Gastrocnemius medialis (tissue), 4 donors: ENCODE measurements around the gene CENPE. TPM values are rescaled to one million over a fixed set of nuclear protein-coding genes. Genes with fewer than 3 reads are reported as not detected.

ENCODE experiments used
- ATAC-seq, 2 donors: fragments of 150-250 bp; one replicate each; pipeline ENCODE4 v1.9.1; 2016
- DNase-seq, 2 donors: peaks; one replicate each; pipeline ENCODE4 v3.0.0-alpha.2; 2019
- H3K27ac ChIP-seq, 4 donors: fragments of 200-600 bp; sonication (generic); 1 replicate in 1 of 4; 2 replicates in 3 of 4; pipeline ENCODE4 v1.5.1; 2016 to 2018; ENCODE audit warnings: mild to moderate bottlenecking in 2 of 4, moderate library complexity in 1 of 4
- H3K27me3 ChIP-seq, 3 donors: fragments of 200-600 bp; sonication (generic) in 2 of 3; 1 replicate in 1 of 3; 2 replicates in 2 of 3; pipeline versions ENCODE4 v1.5.1 to v1.6.0; 2016 to 2019; ENCODE audit warnings: mild to moderate bottlenecking in 1 of 3, moderate library complexity in 1 of 3
- H3K36me3 ChIP-seq, 2 donors: fragments of 200-600 bp; sonication (generic) in 1 of 2; one replicate each; pipeline ENCODE4 v1.5.1; 2017 to 2018
- H3K4me1 ChIP-seq, 2 donors: fragments of 200-600 bp; sonication (generic) in 1 of 2; one replicate each; pipeline ENCODE4 v1.5.1; 2016 to 2017; ENCODE audit warnings: mild to moderate bottlenecking in 2 of 2
- H3K4me3 ChIP-seq, 4 donors: fragments of 200-600 bp; sonication (generic) in 3 of 4; 1 replicate in 1 of 4; 2 replicates in 3 of 4; pipeline ENCODE4 v1.5.1; 2016 to 2019; ENCODE audit warnings: mild to moderate bottlenecking in 2 of 4
- H3K9me3 ChIP-seq, 3 donors: fragments of 200-600 bp; sonication (generic) in 2 of 3; 1 replicate in 1 of 3; 2 replicates in 2 of 3; pipeline ENCODE4 v1.5.1; 2016 to 2019
- POLR2A ChIP-seq, 2 donors: fragments of 450-650 bp; IDR thresholded peaks; one replicate each; pipeline ENCODE4 v1.6.1; 2017; ENCODE audit warnings: antibody characterized with exemption in 2 of 2, mild to moderate bottlenecking in 2 of 2, moderate library complexity in 2 of 2
- in situ Hi-C, 4 donors: fragments of 200-750 bp; cut with MboI; loops; one replicate each; pipeline versions ENCODE4 v1.15.0 to v1.8.0; 2017; ENCODE audit warnings: low sequenced_read_pairs in 4 of 4
- intact Hi-C: fragments of 100-400 bp; cut with DNase I; formaldehyde crosslinking; loops from one replicate; pipeline ENCODE4 v1.15.1; 2023; ENCODE audit warnings: low total_unique reads
- total RNA-seq, 4 donors: library from RNA; depleted of rRNA; stranded (reverse); fragments of >200 nt; gene quantifications; one replicate each; pipeline versions ENCODE4 v1.1.0 to v1.2.3, GENCODE V29; 2016
- TF ChIP-seq, protein P1 (sequence below), 5 experiments: fragments of 450-650 bp in 3 of 5; fragments of 200-600 bp in 2 of 5; sonication (generic) in 2 of 5; IDR thresholded peaks in 4 of 5; conservative IDR thresholded peaks in 1 of 5; 1 replicate in 4 of 5; 2 replicates in 1 of 5; pipeline ENCODE4 v1.5.1; 2016 to 2019; ENCODE audit warnings: antibody characterized with exemption in 5 of 5, mild to moderate bottlenecking in 3 of 5, moderate library complexity in 3 of 5

The CENPE gene
- total RNA-seq, 4 donors from 2014 or later: 0.15 to 0.63 (median 0.18) TPM

DNA sequence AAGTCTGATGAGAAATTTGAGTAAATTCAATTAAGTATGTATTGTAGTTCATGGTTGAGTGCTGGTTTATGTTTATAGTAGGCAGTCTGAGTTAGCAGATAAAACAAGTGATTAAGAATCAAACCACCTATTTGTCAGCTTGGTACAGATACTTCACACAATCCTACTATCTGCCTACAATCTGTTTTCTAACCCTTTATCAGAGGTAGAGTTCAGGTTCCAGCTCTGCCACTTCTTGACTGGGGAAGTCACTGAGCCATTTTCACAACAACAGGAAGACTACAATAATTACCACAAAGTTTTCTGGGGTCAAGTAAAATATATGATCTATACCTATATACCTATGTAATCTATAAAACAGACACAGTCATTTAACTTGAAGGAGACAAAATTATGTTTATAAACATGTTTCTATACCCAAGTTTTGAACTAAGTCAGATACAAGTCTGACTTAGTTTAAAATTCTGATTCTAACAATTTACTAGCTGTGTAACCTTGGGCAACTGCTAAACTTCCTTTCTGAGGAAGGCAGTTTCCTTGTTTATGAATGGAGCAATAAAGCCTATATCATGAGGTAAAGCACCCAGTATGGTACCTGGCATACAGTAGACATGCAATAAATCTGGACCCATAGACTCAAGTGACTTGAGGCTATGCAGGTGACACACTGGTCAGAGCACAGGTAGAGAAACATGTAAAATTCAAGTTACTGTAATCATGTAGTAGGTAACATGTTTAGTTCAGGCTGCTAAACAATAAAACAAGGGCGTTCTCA, 61.3 kb downstream of the CENPE start:
- intact Hi-C loops: no loop called here
- ATAC-seq (no peak), DNase-seq (no peak)
- Histone ChIP-seq H3K4me1 (no peaks in the 10 kb centered on the region), H3K4me3 (no peak overlapping the region), H3K27me3 (no peaks in the 10 kb centered on the region), H3K36me3 (no peaks in the 10 kb centered on the region), H3K9me3 (no peaks in the 10 kb centered on the region), H3K27ac (no peak overlapping the region)
- in situ Hi-C loops: no loop called here
- no peak for TF ChIP-seq POLR2A (IDR thresholded peaks at IDR 0.05)
- TF ChIP-seq, protein P1, sequence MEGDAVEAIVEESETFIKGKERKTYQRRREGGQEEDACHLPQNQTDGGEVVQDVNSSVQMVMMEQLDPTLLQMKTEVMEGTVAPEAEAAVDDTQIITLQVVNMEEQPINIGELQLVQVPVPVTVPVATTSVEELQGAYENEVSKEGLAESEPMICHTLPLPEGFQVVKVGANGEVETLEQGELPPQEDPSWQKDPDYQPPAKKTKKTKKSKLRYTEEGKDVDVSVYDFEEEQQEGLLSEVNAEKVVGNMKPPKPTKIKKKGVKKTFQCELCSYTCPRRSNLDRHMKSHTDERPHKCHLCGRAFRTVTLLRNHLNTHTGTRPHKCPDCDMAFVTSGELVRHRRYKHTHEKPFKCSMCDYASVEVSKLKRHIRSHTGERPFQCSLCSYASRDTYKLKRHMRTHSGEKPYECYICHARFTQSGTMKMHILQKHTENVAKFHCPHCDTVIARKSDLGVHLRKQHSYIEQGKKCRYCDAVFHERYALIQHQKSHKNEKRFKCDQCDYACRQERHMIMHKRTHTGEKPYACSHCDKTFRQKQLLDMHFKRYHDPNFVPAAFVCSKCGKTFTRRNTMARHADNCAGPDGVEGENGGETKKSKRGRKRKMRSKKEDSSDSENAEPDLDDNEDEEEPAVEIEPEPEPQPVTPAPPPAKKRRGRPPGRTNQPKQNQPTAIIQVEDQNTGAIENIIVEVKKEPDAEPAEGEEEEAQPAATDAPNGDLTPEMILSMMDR (IDR thresholded peaks at IDR 0.05 in 4 of 5, conservative IDR thresholded peaks at IDR 0.05 in 1 of 5): no peak

DNA sequence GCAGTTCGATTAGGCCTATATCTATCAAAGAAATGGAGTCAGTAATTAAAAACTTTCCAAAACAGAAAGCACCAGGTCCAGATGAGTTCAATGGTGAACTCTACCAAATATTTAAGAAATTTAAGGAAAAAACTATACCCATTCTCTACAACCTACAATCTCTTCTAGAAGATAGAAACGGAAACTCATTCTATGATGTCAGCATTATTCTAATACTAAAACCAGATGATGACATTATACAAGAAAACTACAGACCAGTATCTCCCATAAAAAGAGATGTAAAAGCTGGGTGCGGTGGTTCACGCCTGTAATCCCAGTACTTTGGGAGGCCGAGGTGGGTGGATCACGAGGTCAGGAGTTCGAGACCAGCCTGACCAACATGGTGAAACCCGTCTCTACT, 69.0 kb downstream of the CENPE start:
- intact Hi-C loops: no loop called here
- no peak for TF ChIP-seq POLR2A (IDR thresholded peaks at IDR 0.05)
- TF ChIP-seq, protein P1 (IDR thresholded peaks at IDR 0.05 in 4 of 5, conservative IDR thresholded peaks at IDR 0.05 in 1 of 5): no peak
- DNase-seq (no peak), ATAC-seq (no peak)
- Histone ChIP-seq H3K27me3 (no peaks in the 10 kb centered on the region), H3K4me1 (no peaks in the 10 kb centered on the region), H3K4me3 (no peak overlapping the region), H3K36me3 (no peaks in the 10 kb centered on the region), H3K27ac (no peak overlapping the region), H3K9me3 (no peaks in the 10 kb centered on the region)
- in situ Hi-C loops: no loop called here

DNA sequence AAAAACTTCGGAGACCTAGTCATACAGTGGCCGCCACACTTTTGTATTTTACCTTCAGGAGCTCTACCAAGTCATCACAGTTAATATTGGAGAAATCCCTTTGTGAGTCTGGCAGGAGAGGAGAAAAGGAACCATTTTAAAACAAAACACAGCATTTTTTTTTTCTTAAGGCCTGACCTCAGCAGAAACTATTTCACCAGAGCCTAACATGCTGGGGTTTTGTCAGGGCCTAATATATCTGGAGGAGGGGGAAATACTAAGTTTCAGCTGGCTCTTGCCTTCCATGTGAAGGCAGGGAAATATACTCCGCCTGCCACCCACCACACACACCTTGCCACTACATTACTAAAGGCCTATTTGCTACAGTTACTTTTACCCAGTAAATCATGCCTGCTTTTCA, 72.0 kb downstream of the CENPE start:
- Histone ChIP-seq H3K27me3 (no peaks in the 10 kb centered on the region), H3K4me1 (no peaks in the 10 kb centered on the region), H3K27ac (no peak overlapping the region), H3K4me3 (no peak overlapping the region), H3K9me3 (no peaks in the 10 kb centered on the region), H3K36me3 (no peaks in the 10 kb centered on the region)
- in situ Hi-C loops: no loop called here
- intact Hi-C loops: no loop called here
- no peak for TF ChIP-seq POLR2A (IDR thresholded peaks at IDR 0.05)
- TF ChIP-seq, protein P1 (IDR thresholded peaks at IDR 0.05 in 4 of 5, conservative IDR thresholded peaks at IDR 0.05 in 1 of 5): no peak
- ATAC-seq (no peak), DNase-seq (no peak)

DNA sequence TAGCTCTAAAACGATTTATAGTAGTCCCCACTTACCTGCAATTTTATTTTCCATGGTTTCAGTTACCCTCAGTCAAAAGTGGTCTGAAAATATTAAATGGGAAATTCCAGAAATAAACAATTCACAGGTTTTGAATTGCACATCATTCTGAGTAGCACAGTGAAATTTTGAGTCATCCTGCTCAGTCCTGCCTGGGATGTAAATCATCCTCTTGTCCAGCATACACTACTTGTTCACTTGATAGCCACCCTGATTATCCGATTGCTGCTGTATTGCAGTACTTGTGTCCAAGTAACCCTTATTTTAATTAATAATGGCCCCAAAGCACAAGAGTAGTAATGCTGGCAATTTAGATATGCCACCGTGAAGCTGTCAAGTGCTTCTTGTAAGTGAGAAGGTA, 75.0 kb downstream of the CENPE start:
- Histone ChIP-seq H3K27ac (no peak overlapping the region), H3K9me3 (no peaks in the 10 kb centered on the region), H3K4me3 (no peak overlapping the region), H3K27me3 (no peaks in the 10 kb centered on the region), H3K36me3 (no peaks in the 10 kb centered on the region), H3K4me1 (no peaks in the 10 kb centered on the region)
- TF ChIP-seq POLR2A (IDR thresholded peaks at IDR 0.05): no peak
- TF ChIP-seq, protein P1 (IDR thresholded peaks at IDR 0.05 in 4 of 5, conservative IDR thresholded peaks at IDR 0.05 in 1 of 5): no peak
- intact Hi-C loops: no loop called here
- ATAC-seq: no peak
- in situ Hi-C loops: no loop called here
- DNase-seq: no peak

DNA sequence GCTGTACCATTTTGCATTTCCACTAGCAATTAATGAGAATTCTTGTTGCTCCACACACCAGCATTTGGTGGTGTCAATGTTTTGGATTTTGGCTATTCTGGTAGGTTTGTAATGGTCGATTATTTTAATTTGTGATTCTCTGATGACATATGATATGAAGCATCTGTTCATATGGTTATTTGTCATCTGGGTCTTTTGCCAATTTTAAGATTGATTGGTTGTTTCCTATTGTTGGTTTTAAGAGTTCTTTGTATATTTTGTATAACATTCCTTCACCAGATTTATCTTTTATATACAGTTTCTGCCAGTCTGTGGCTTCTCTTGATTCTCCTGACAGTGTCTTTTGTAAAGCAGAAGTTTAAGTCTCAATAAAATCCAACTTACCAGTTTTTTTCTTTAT, 80.0 kb downstream of the CENPE start:
- TF ChIP-seq POLR2A (IDR thresholded peaks at IDR 0.05): no peak
- TF ChIP-seq, protein P1 (IDR thresholded peaks at IDR 0.05 in 4 of 5, conservative IDR thresholded peaks at IDR 0.05 in 1 of 5): no peak
- in situ Hi-C loops: no loop called here
- Histone ChIP-seq H3K4me3 (no peak overlapping the region), H3K27me3 (no peaks in the 10 kb centered on the region), H3K4me1 (no peaks in the 10 kb centered on the region), H3K9me3 (no peaks in the 10 kb centered on the region), H3K36me3 (no peaks in the 10 kb centered on the region), H3K27ac (no peak overlapping the region)
- DNase-seq: no peak
- no peak for ATAC-seq
- intact Hi-C loops: no loop called here
